GM18507 (cell line): ENCODE measurements around the gene RHCE.
A peak's percentile ranks its signal among the peaks of the same experiment; 100 is the strongest.
"Not testable (repeated sequence)": the region's sequence is repeated elsewhere in the genome, so short reads cannot be mapped to it uniquely, and the experiment has no call there.

Source experiments
- DNase-seq: peaks from one replicate; pipeline ENCODE4 v3.0.0; 2011; ENCODE audit warnings: low read depth; ENCODE audit not compliant: insufficient read length; ENCODE audit errors: extremely low spot score
- FAIRE-seq: peaks from 2 replicates; lab custom pipeline; 2011; peaks lifted over from hg19 to GRCh38; lab: Jason Lieb, UNC

RHCE gene

DNA sequence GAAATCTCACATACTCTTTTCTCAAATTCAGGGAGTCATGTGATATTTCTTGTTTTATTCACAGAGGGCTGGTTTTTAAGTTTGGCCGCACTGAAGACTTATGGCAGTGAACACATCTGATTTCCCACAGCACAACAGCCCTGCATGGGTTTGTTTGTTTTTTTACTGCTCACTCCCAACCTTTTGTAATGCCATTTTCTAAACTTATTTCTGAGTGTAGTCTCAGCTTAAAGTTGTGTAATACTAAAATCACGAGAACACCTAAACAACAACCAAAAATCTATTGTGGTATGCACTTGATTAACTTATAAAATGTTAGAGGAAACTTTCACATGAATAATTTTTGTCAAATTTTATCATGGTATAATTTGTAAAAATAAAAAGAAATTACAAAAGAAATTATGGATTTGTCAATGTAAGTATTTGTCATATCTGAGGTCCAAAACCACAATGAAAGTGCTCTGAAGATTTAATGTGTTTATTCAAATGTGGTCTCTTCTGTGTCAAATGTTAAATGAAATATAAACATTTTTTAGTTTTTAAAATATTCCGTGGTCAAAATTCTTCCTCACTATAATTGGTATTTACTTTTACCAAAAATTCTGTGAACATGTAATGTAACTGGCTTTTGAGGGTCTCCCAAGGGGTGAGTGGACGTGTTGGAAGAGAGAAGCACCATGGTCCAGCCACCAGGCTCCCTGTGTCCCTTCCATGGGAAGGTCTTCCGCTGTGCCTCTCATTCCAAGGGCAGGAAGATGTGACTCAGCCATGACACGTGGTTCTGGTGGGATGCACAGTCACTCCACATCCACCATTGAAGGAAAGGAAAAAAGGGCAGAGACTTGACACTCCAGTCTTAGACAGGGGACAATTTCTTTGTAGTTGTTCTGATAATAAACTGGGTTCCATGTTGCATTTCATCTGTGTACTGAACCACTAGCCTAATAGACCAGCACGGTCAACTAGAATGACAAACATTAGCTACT lies 59.7 kb downstream of the RHCE start:
- FAIRE-seq (no peak), DNase-seq (no peak)

DNA sequence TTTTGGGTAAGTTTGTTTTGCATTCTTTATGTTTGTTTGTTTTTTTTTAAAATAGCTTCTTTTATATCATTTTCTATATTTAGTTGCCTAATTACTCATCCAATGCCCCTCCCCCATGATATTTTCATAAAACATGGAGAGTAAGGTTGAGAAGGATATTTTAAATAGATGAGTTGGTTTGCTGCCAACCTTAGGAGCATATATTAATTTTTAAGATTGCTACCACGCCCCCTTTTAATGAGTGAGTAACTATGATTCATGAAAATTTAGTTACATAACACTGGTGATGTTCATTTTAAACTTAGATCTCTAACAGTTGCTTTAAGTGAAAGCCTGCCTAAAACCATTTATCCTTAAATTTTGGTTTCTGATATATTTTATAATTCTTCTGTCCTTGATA lies 63.8 kb downstream of the RHCE start:
- FAIRE-seq (no peak), DNase-seq (no peak)

DNA sequence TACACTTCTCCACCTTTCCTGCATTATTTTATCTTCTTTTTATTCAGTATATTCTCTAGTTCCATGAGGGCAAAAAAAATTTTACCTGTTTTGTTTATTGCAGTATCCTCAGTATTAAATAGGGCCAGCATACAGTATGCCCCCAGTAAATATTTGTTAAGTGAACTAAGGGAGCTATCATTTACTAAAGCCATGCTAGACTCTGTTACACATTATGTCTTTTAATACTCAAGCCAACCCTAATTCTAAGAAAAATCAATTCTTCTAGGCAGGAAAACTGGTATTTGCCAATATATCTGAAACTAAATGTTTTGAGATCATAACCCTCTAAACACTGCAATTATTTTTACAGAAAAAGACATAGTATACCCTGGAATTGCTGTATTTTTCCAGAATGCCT lies 64.2 kb downstream of the RHCE start:
- DNase-seq, result no peak
- FAIRE-seq, result no peak

DNA sequence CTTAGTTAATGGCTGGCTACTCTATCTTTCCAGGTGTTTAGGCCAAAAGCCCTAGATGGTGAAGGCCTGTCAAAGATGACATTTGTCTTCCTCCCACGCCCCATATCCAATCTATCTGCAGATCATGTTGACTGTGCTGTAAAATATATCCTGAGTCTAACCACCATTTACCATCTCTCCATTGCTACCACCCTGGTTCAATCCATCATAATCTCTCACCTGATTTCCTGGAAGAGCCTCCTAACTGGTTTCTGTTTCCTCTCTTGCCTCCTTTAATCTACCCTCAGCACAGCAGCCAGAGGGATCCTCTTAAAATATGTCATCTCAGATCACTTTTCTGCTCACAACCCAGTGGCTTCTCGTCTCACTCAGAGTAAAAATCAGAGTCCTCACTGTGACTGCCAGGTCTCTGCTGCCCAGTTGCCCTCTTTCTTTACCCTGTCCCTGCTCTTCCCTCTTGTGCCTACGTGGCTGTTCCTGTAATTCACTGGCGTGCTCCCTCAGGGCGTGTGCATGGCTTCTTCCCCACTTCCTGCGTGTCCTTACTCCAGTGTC lies 64.7 kb downstream of the RHCE start:
- no peak for FAIRE-seq
- no peak for DNase-seq

GRCh38 chr1:25349606-25350005 lies 71.0 kb downstream of the RHCE start:
- FAIRE-seq, result no peak

DNA sequence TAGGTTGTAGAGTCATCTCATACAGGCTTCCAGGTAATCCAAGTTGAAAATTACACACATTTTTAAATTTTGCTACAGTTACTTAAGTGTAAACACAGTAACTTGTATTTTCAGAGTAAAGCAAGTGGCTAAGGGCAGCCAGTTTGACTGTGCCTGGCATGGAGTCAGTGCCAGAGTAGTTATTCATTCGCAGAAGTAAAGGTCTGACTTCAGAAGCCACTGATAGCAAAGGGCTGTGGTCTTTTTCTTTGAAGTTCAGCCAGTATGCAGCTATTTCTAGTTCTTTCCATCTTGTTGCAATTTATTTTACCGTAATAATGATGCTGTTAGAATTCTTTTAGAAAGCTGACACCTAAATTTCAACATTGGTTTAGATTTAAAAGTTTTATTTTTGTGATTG lies 73.1 kb downstream of the RHCE start:
- DNase-seq (no peak), FAIRE-seq (no peak)

More at GRCh38 chr1:25349606-25350005, 71.0 kb downstream of the RHCE start:
- no peak for DNase-seq

GRCh38 chr1:25343872-25344271 lies 76.8 kb downstream of the RHCE start:
- no peak for DNase-seq
- no peak for FAIRE-seq

DNA sequence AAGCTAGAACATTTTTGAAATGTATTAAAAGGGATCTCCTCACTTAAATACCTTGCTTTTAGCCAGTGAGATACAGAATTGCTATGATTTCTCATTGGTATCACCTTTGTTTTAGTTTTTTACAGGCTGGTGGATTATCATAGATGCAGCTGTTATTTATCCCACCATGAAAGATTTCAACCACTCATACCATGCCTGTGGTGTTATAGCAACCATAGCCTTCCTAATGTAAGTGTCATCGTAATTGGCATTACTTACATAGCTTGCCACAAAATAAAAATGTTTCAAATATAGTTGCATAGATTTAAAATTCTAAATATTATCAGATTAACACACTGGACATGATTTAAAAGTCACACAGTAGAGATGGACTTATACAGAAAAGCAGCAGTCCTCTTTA lies 77.8 kb downstream of the RHCE start:
- FAIRE-seq (no peak), DNase-seq (no peak)

GRCh38 chr1:25341746-25342145 lies 78.9 kb downstream of the RHCE start:
- no peak for FAIRE-seq

GRCh38 chr1:25338986-25339385 lies 81.6 kb downstream of the RHCE start:
- FAIRE-seq, result no peak
- DNase-seq, result no peak

More at GRCh38 chr1:25341746-25342145, 78.9 kb downstream of the RHCE start:
- no peak for DNase-seq

DNA sequence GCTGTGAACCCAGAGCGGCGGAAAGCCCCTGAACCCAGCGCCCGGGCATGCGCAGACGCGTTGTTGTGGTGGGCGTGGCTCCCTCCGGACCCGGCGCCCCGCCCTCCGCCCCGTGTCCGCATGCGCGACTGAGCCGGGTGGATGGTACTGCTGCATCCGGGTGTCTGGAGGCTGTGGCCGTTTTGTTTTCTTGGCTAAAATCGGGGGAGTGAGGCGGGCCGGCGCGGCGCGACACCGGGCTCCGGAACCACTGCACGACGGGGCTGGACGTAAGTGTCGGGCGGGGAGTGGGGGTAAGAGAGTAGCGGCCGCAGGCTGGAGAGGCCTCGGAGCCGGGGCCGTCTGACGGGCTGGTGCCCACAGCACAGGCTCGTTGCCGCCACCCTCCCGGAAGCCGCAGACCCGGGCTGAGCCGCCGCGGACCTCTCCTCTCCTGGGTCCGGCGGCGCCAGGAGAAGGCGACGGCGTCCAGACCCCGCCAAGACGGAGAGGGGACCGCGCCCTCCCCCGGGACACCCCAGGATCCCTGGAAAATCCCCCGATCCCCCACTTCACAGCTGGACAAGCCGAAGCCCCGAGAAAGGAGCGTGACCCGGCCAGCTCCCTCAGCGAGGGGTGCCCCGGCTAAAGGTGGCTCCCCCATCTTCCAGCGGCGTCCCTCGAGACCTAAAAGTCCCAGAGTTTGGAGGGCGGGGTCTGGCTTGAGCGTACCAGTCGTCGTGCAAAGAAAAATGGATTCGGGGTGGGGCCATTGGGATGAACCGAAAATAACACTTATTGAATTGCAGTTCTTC lies 82.2 kb downstream of the RHCE start, which contains the start of gene TMEM50A:
TMEM50A (plus strand) TSS at position 147 of the 794 bp plus-strand sequence. CDS start 2,153 bp downstream, outside the sequence.
- DNase-seq (peak; percentile 81), FAIRE-seq (peak; percentile 95)

DNA sequence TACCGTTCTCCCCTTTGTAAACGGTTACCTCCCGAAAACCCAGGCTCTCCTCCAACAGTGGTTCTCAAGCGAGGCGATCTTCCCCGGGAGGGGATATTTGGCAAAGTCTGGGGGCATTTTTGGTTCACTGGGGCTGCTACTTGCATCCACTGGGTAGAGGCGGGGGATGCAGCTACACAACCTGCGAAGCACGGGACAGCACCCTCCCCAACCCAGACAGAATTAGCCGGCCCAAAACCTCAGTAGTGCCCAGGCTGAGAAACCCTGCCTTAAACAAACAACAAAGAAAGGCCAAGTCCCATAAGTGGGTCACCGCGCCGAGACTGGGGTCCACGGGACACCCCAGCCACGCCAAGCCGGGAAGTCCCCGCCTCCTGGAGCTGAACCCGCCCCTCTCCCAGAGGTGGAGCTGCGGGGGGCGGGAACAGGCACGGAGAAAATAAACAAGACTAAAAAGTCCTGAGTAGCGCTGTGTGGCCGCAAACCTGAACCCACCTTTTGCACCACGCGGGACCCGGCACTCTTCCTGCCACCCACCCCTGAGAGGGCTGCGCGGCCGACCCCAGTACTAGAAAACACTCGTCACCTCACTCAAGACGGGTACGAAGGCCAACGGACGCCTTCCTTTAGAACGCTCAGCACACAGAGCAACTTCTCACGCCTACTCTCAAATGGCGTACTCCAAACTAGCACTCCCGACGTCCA lies 83.0 kb downstream of the RHCE start:
- FAIRE-seq, result not testable (repeated sequence)

GRCh38 chr1:25336922-25337354 lies 83.7 kb downstream of the RHCE start:
- peak; percentile 74 for FAIRE-seq
- DNase-seq, result not testable (repeated sequence)

More for the DNA sequence above, 83.0 kb downstream of the RHCE start:
- DNase-seq, result not testable (repeated sequence)

- DNase-seq, FAIRE-seq: not testable (repeated sequence)
Observed at GRCh38 chr1:25329950-25330349, 90.7 kb downstream of the RHCE start.

GRCh38 chr1:25329336-25329735 lies 91.3 kb downstream of the RHCE start:
- DNase-seq, FAIRE-seq: not testable (repeated sequence)

GRCh38 chr1:25328791-25329185 lies 91.8 kb downstream of the RHCE start:
- FAIRE-seq, DNase-seq: not testable (repeated sequence)

DNA sequence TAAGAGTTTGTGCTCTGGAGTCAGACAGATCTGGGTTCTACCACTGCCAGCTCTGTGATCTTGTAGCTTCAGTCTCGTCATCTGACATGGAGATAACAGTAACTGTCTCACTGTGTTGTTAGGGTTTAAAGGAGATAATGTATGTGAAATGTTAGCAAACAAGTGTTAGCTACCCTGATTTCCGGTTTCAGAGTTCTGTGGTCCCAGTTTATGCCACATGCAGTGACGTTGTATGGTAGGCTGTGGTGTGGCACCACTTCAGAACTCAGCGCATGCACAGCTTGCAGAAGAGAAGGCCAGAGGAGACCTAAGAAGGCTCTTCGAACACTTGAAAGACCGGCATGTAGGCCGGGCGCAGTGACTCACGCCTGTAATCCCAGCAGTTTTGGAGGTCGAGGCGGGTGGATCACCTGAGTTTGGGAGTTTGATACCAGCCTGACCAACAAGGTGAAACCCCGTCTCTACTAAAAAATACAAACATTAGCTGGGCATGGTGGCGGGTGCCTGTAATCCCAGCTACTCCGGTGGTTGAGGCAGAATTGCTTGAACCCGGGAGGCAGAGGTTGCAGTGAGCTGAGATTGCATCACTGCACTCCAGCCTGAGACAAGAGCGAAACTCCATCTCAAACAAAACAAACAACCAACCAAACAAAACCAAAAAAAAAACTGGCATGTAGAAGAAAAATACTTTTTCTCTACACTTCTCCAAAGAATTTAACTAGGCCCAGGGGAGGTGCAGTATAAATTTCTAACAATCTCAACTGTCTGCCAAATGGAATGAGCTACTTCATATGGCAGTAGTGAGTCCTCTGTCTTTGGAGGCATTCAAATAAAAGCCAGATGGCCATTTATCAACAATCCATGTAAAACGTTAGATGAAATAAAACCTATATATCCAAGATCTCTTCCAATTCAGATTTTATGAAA lies 92.5 kb downstream of the RHCE start:
- FAIRE-seq, DNase-seq: not testable (repeated sequence)

DNA sequence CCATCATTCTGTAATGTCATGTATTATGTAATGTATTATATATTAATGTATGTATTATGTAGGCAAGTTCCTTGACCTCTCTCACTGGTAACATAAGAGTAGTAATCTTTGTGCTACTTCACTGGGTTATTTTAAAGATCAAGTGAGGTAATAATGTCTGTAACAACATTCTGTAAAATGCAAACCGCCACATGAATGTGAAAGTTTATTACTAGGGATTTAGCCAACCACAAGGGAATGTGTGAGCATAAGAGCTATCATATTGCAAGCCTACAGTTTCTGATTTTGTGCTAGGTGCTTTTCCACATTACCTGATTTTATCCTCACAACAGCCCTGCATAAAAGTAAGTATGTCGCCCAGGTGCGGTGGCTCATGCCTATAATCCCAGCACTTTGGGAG lies 96.2 kb downstream of the RHCE start:
- not testable (repeated sequence) for FAIRE-seq, DNase-seq
